NOMO-1 treated with dmso at 0.1 percent for 144 hours (cell line): Measurements from ENCODE around the gene MAST4.

Experiments used
- DNase-seq: peaks from one replicate; lab custom pipeline; 2025; ENCODE audit not compliant: unreplicated experiment; lab: John Stamatoyannopoulos, UW

Gene MAST4

DNA sequence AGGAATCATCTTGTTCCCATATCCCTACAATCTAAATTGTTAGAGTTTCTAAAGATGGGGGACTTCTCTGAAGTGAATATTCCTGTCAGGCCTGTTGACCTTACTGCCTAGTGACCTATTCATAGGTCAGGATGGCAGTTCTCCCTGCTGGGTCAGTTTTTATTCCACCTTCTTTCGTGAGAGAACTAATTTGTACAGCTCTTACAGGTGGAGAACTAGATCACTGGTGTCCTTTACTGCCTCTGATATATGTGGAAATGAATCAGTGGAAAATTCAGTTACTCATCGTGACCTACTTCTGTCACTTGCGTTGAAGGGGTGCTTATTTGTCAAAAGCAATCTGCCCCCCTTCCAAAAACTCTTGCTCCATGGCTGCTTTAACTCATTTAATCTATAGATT is 435.5 kb downstream of the MAST4 start:
- no peak for DNase-seq

DNA sequence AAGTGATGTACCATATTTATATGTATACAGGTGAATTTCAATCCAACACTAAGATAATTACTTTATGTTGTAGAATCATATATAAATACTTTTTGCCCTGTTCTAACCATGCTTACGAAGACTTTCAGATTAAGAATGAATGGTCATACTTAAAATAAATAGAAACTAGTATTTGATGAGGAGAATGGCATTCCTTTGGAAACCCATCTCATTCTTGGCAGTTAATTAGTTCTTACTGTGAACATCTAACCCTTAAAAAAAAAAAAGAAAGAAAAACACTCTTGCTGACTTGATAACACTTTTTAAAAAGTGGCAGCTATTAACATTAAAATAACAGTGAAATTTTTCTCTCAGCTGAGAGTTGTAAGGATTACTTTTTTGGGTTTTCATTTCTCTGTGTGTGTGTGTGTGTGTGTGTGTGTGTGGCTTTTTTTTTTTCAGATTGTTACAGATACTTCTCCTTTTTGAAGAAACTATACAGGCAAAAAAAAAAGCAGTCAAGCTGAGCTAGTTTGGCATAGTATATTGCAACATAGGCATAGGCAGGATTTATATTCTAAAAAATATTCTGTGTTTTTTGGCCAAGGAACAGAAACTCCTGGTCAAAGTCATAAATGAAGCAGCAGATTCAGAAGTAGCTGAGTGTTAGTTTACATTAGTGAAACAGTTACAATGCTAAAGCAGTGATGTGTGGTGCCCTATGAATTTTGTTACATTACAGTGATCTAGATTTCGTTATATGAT is 436.9 kb downstream of the MAST4 start:
- DNase-seq, result peak; percentile 66

- no peak for DNase-seq
These were observed 437.9 kb downstream of the MAST4 start for GRCh38 chr5:67033880-67034651.

DNA sequence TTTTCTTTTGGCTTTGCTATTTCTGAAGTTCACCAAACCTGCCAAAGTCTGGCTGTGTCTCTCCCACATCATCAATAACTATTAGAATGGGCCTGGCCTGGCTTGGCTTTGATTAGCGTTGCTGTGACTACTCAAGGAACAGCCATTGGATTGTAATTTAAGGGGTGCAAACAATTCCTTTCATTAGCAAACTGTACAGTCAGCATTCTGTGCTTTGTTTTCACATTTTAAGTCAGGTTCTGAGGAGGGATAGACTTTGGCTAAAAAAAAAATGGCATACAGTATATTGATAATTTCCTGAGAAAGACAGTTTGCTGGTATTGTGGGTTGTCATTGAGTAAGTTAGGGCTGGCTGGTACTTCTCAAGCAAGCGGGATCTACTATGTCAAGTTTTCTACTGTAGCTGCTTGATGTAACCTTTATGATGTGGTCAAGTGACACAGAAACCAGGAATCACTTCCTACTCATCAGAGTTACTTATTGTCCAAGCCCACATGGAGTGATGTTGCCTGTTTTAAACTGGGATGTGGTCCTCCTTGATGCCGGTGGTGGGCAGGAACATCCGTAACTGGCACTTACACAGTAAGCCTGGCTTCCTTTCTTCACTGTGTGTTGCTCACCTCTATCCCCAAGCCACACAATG is 439.0 kb downstream of the MAST4 start:
- DNase-seq, result no peak

GRCh38 chr5:67037171-67037570 is 441.0 kb downstream of the MAST4 start:
- DNase-seq, result no peak

DNA sequence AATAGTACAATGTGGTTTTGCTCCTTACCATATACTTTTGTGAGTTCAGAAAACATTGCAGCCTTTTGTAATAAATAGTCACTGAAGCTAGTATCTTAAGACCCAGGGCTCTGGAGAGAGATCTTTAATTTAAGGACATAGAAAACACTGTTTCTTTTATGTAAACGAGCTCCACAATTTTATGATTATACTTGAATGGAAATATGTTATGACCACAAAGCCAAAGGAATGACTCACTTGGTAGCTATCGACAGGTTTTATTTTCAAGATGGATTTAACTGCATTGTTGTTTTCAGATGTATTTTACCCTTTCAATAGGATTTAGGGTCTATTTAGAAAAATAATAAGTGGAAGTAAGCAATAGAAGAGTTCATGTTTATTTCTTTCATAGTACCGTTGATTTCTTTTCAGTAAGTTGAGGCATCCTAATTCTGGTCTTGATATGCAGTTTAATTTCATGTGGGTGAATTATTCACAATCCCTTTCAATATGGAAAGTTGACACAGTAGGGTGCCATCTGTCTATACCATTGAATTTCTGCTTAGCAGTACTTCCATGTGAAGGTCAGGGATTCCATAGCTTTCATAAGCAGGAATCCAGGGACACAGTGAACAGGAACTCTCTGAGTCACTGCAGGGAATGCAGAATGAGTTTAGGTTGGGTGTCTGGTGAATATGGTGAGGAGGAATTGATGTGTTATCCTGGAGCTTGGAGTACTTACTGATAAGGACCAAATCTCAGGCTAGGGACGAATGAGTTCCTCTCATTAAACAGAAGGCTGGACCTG is 442.8 kb downstream of the MAST4 start:
- no peak for DNase-seq

DNA sequence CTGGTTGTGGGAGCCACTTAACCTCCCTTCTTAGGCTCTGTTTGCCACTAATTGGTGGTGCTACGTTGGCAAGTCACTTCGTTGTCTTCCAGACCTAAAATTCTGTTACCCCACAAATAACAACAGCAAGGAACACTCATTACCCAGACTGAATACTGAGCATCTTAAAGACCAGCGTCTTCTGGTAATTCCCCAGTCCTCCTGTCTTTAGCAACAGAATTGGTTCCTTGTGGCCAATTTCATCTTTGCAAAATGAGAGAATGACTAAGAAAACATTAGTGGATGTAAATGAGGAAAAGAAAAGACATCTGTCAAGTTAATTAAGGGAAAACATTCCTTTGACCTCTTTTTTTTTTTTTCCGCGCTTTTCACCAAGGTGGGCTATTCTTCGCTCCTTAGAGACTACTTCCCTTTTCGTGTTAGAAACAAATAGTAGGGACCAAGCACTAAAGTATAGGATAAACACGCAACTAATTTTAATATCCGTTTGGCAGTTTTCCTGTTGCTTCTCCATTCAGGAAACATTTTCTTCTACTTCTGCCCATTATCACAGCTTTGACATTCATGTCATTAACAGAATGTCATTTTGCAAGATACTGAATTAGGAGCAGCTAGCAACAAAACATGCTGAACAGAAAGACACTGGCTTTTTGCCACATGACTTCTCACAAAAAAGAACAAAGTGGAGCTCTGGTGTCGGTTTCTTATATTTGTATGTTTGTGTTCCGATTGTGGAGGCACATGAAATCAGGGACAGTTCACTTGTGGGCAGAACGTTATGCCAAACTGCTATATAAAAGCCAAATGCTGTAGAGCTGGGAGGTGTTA is 446.2 kb downstream of the MAST4 start:
- no peak for DNase-seq

GRCh38 chr5:67043796-67044511 is 447.8 kb downstream of the MAST4 start:
- no peak for DNase-seq

GRCh38 chr5:67045816-67046740 is 449.9 kb downstream of the MAST4 start:
- no peak for DNase-seq

DNA sequence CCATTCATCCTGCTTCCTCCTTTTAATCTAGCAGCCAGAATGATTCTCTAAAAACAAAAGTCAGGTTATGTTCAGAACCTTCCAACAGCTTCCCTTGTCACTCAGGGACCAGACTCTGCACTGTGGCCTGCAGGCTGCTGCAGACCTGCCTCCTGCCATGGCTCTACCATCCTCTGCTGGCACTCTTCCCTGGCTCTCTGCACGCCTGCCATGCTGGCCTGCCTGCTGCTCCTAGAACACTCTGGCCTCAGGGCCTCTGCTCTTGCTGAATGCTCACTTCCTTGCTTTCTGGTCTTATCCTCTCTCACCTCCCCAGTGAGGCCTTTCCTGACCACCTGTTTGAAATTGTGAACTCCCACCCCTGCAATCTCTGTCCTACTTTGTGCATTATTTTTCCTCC is 451.0 kb downstream of the MAST4 start:
- no peak for DNase-seq

DNA sequence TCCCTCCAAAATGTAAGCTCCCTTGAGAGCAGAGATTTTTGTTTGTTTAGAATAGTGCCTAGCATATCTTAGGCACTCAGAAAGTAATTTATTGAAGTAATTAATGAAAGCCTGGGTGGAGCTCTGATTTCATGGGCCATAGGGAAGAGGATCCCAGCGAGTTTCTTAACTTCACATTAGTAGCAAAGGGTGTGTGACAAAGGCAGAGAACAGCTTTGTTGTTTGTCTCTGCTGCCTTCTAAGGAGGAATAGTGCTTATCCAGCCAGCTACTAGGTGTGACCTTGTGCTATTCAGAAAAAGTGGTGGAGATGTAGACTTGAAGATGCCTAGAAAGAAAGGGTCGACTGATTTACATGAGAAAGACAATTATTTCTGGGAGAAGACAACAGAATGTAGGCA is 451.4 kb downstream of the MAST4 start:
- DNase-seq, result no peak

- DNase-seq, result no peak
These were observed 453.9 kb downstream of the MAST4 start for GRCh38 chr5:67050125-67050524.

GRCh38 chr5:67050635-67051034 is 454.4 kb downstream of the MAST4 start:
- no peak for DNase-seq

GRCh38 chr5:67051164-67051563 is 455.0 kb downstream of the MAST4 start:
- DNase-seq, result no peak

DNA sequence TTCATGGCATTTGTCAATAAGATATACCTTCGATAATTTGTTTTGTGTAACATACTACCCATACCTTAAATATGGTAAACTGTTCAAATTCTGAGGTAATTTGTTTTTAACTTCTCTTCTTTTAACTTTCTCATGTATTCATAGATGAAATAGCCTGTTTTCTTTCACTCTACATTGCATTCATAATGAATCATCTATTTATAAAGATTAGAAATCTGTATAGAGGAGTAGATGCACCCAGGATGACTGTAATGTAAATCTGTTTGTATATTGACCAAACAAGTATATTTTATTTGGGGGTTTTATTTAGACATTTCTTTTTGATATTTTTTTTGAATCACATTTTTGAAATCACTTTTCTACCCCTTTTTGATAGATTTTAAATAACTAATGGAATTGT is 455.8 kb downstream of the MAST4 start:
- DNase-seq, result no peak

- no peak for DNase-seq
These were observed 457.0 kb downstream of the MAST4 start for GRCh38 chr5:67053229-67053628.

DNA sequence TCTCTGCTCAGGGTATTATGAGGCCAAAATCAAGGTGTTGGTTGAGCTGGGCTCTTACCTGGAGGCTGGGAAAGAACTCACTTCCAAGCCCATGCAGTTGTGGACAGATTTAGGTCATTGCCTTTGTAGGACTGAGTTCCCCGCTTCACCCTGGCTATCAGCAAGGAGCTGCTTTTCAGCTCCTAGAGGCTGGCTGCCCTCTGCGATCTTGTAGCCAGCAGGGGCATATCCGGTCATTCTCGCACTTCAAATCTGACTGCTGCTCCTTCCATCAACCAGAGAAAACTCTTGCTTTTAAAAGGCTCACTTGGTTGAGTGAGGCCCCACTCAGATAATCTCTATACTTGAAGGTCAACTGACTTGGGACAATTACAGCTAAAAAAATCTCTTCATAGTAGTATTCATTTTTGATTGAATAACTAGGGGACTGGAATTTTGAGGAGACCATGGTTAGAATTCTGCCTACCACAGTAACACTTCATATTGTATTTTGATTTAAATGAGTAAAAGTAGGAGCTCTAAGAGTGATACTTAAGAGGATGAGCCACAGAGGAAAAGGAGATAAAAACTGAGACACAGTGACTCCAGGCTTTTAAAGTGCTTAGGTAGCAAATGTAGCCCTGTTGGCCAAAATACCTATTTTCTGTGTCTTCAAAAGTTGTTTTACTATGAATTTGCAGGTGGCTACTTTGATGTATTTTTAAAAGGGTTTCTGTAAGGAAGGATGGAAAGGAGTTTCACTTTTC is 463.0 kb downstream of the MAST4 start:
- DNase-seq, result no peak
